ENCODE data around the gene RANBP3. TPM values are rescaled to one million over a fixed set of nuclear protein-coding genes. Genes with fewer than 3 reads are reported as not detected.

RANBP3 gene
- total and polyA plus RNA-seq, 2 of the 8 experiments (the other 6 are each of a cell fraction or from before 2014, with no cell fraction given): 95.4 to 122 TPM

GRCh38 chr19:5976768-5977167 lies 1.2 kb downstream of the RANBP3 start:
- H3K27ac ChIP-seq (ENCODE audit: low read depth, low read length): no peak overlapping the region
- H3K9me3 ChIP-seq (ENCODE audit: insufficient read depth in 2 of 2, low read depth in 1 of 2, low read length in 1 of 2): no peaks in the 10 kb centered on the region
- H3K4me3 ChIP-seq (ENCODE audit: extremely low read depth in 1 of 4, insufficient read depth in 2 of 4, low read depth in 3 of 4, low read length in 4 of 4): peak overlapping the region; percentile 85 to 97 (median 89)
- no peak overlapping the region for H3K56ac ChIP-seq (replicated peaks; ENCODE audit: insufficient read length, low read depth, low read length)
- no peak overlapping the region for H2BK15ac ChIP-seq (ENCODE audit: low read length)
- 72% methylated on average over 8 of the region's 8 CpGs; no CpG with 5 or more reads in 1 of the 2 experiments for WGBS, 2 experiments (ENCODE audit: extremely low coverage in 1 of 2, insufficient coverage in 1 of 2, insufficient read length in 1 of 2, insufficient replicate concordance in 2 of 2, low coverage in 1 of 2, low lambda C conversion rate in 2 of 2, missing lambda C conversion rate in 1 of 2)
- H4K20me1 ChIP-seq (replicated peaks in 1 of 2; ENCODE audit: control insufficient read depth in 1 of 2, insufficient read depth in 2 of 2, low read length in 2 of 2): peaks cover 26 to 33% of the 10 kb centered on the region in 2 experiments
- H2BK12ac ChIP-seq (ENCODE audit: low read depth, low read length): no peak overlapping the region
- no peak overlapping the region for H2BK5ac ChIP-seq (ENCODE audit: low read depth, low read length)
- H4K8ac ChIP-seq (ENCODE audit: extremely low read depth, insufficient read depth, low read length): no peak overlapping the region
- ChIA-PET POLR2A (ENCODE audit: partially characterized antibody) (interaction anchor here (0.9 to 3.3 kb wide), 3 partner anchors 8 to 148 kb away, joined by 5 to 12 read pairs (median 7); no protein-coding TSS in a partner anchor), CTCF (ENCODE audit: partially characterized antibody) (interaction anchor here (0.8 to 1.9 kb wide), 7 partner anchors 9 to 173 kb away, joined by 3 to 13 read pairs (median 3); no protein-coding TSS in a partner anchor)
- no peak overlapping the region for H2AFZ ChIP-seq (ENCODE audit: low read length)
- H3K23me2 ChIP-seq (ENCODE audit: low read depth, low read length): peaks cover 6% of the 10 kb centered on the region; the same call in 1 of the 2 replicates
- H2BK120ac ChIP-seq (replicated peaks; ENCODE audit: low read depth, low read length): no peak overlapping the region
- H4K91ac ChIP-seq (replicated peaks; ENCODE audit: insufficient read length, low read length): no peak overlapping the region
- peak overlapping the region; percentile 91 to 94 (median 93); a peak in 6 of 7 replicates for H3K9ac ChIP-seq (replicated peaks in 1 of 4; ENCODE audit: extremely low read depth in 1 of 4, low read depth in 3 of 4, low read length in 3 of 4)
- H3K23ac ChIP-seq (ENCODE audit: insufficient read length): no peak overlapping the region
- no peaks in the 10 kb centered on the region for H3K27me3 ChIP-seq (replicated peaks in 1 of 4; ENCODE audit: control insufficient read depth in 3 of 4, extremely low read depth in 1 of 4, insufficient read depth in 3 of 4, low read length in 3 of 4)
- peaks cover 0 to 13% (median 7%) of the 10 kb centered on the region in 4 experiments; a peak in 5 of 7 replicates for H3K4me1 ChIP-seq (replicated peaks in 1 of 4; ENCODE audit: control insufficient read depth in 3 of 4, insufficient read depth in 4 of 4, low read length in 3 of 4)
- H3K4me2 ChIP-seq (ENCODE audit: insufficient read depth in 1 of 2, low read depth in 2 of 2, low read length in 2 of 2): peak overlapping the region; percentile 94 to 96
- no peak overlapping the region for H3K14ac ChIP-seq (ENCODE audit: insufficient read length)
- no peak overlapping the region for H3K18ac ChIP-seq (ENCODE audit: extremely low read depth, low read length)
- peaks cover 36% of the 10 kb centered on the region for H3K79me1 ChIP-seq (ENCODE audit: low read depth, low read length)
- no peak overlapping the region for H3K4ac ChIP-seq (replicated peaks; ENCODE audit: insufficient read length, low read depth, low read length)
- H2AK5ac ChIP-seq (ENCODE audit: low read depth, low read length): no peak overlapping the region
- peaks cover 0 to 21% (median 7%) of the 10 kb centered on the region in 4 experiments; a peak in 6 of 8 replicates for H3K36me3 ChIP-seq (ENCODE audit: control insufficient read depth in 2 of 4, insufficient read depth in 4 of 4, low read length in 3 of 4)
- H2BK20ac ChIP-seq (ENCODE audit: low read length): no peak overlapping the region
- H4K5ac ChIP-seq (ENCODE audit: insufficient read length, low read depth, low read length): no peak overlapping the region
- FAIRE-seq: no peak
- H3K79me2 ChIP-seq (ENCODE audit: control insufficient read depth in 1 of 2, insufficient read depth in 2 of 2, low read length in 2 of 2): peaks cover 52 to 61% of the 10 kb centered on the region in 2 experiments
- no peak for DNase-seq (ENCODE audit: low read depth in 1 of 2, low spot score in 2 of 2)
- no peak for TF ChIP-seq CTBP2 (IDR thresholded peaks at IDR 0.05; ENCODE audit: borderline replicate concordance, insufficient read depth, insufficient read length, low read length)
- TF ChIP-seq CBX5 (IDR thresholded peaks at IDR 0.05; ENCODE audit: low read depth, low read length): no peak
- TF ChIP-seq TEAD4 (IDR thresholded peaks at IDR 0.05; ENCODE audit: low read depth, low read length): no peak
- TF ChIP-seq NRF1 (IDR thresholded peaks at IDR 0.05; ENCODE audit: low read depth, low read length): no peak

Data from H1 (cell line).